Measurements from ENCODE around the gene ARL6IP6.

Gene ARL6IP6

GRCh38 chr2:152781175-152781574 lies 62.8 kb downstream of the ARL6IP6 start:
- H3K4me3 ChIP-seq (ENCODE audit: low read length), result no peak overlapping the region
- H3K4me1 ChIP-seq (ENCODE audit: control insufficient read depth, insufficient read depth, low read length), result no peaks in the 10 kb centered on the region
- no peaks in the 10 kb centered on the region for H3K36me3 ChIP-seq (ENCODE audit: control insufficient read depth, insufficient read depth, low read length)
- H3K27ac ChIP-seq (ENCODE audit: low read depth, low read length), result no peak overlapping the region
- H3K9ac ChIP-seq (ENCODE audit: low read length), result no peak overlapping the region
- H3K27me3 ChIP-seq (ENCODE audit: control insufficient read depth, insufficient read depth, low read length), result no peaks in the 10 kb centered on the region

GRCh38 chr2:152782171-152782570 lies 63.8 kb downstream of the ARL6IP6 start:
- no peaks in the 10 kb centered on the region for H3K4me1 ChIP-seq (ENCODE audit: control insufficient read depth, insufficient read depth, low read length)
- no peaks in the 10 kb centered on the region for H3K36me3 ChIP-seq (ENCODE audit: control insufficient read depth, insufficient read depth, low read length)
- no peak overlapping the region for H3K4me3 ChIP-seq (ENCODE audit: low read length)
- H3K27ac ChIP-seq (ENCODE audit: low read depth, low read length), result no peak overlapping the region
- H3K27me3 ChIP-seq (ENCODE audit: control insufficient read depth, insufficient read depth, low read length), result no peaks in the 10 kb centered on the region
- H3K9ac ChIP-seq (ENCODE audit: low read length), result no peak overlapping the region

- Histone ChIP-seq H3K27ac (ENCODE audit: low read depth, low read length) (no peak overlapping the region), H3K4me3 (ENCODE audit: low read length) (no peak overlapping the region), H3K9ac (ENCODE audit: low read length) (no peak overlapping the region), H3K36me3 (ENCODE audit: control insufficient read depth, insufficient read depth, low read length) (no peaks in the 10 kb centered on the region), H3K4me1 (ENCODE audit: control insufficient read depth, insufficient read depth, low read length) (no peaks in the 10 kb centered on the region), H3K27me3 (ENCODE audit: control insufficient read depth, insufficient read depth, low read length) (no peaks in the 10 kb centered on the region)
Measured at GRCh38 chr2:152790883-152791282, 72.5 kb downstream of the ARL6IP6 start.

- Histone ChIP-seq H3K4me1 (ENCODE audit: control insufficient read depth, insufficient read depth, low read length) (no peaks in the 10 kb centered on the region), H3K27ac (ENCODE audit: low read depth, low read length) (no peak overlapping the region), H3K36me3 (ENCODE audit: control insufficient read depth, insufficient read depth, low read length) (no peaks in the 10 kb centered on the region), H3K4me3 (ENCODE audit: low read length) (no peak overlapping the region), H3K9ac (ENCODE audit: low read length) (no peak overlapping the region), H3K27me3 (ENCODE audit: control insufficient read depth, insufficient read depth, low read length) (no peaks in the 10 kb centered on the region)
Measured at GRCh38 chr2:152791979-152792378, 73.6 kb downstream of the ARL6IP6 start.

- Histone ChIP-seq H3K36me3 (ENCODE audit: control insufficient read depth, insufficient read depth, low read length) (no peaks in the 10 kb centered on the region), H3K27me3 (ENCODE audit: control insufficient read depth, insufficient read depth, low read length) (no peaks in the 10 kb centered on the region), H3K4me3 (ENCODE audit: low read length) (no peak overlapping the region), H3K9ac (ENCODE audit: low read length) (no peak overlapping the region), H3K27ac (ENCODE audit: low read depth, low read length) (no peak overlapping the region), H3K4me1 (ENCODE audit: control insufficient read depth, insufficient read depth, low read length) (no peaks in the 10 kb centered on the region)
Measured at GRCh38 chr2:152792974-152793373, 74.6 kb downstream of the ARL6IP6 start.

- no peak overlapping the region for H3K9ac ChIP-seq (ENCODE audit: low read length)
- H3K4me3 ChIP-seq (ENCODE audit: low read length), result no peak overlapping the region
- H3K4me1 ChIP-seq (ENCODE audit: control insufficient read depth, insufficient read depth, low read length), result no peaks in the 10 kb centered on the region
- no peaks in the 10 kb centered on the region for H3K36me3 ChIP-seq (ENCODE audit: control insufficient read depth, insufficient read depth, low read length)
- H3K27me3 ChIP-seq (ENCODE audit: control insufficient read depth, insufficient read depth, low read length), result no peaks in the 10 kb centered on the region
- H3K27ac ChIP-seq (ENCODE audit: low read depth, low read length), result no peak overlapping the region
Measured at GRCh38 chr2:152796941-152797340, 78.5 kb downstream of the ARL6IP6 start.

- no peaks in the 10 kb centered on the region for H3K4me1 ChIP-seq (ENCODE audit: control insufficient read depth, insufficient read depth, low read length)
- H3K9ac ChIP-seq (ENCODE audit: low read length), result no peak overlapping the region
- no peaks in the 10 kb centered on the region for H3K27me3 ChIP-seq (ENCODE audit: control insufficient read depth, insufficient read depth, low read length)
- no peaks in the 10 kb centered on the region for H3K36me3 ChIP-seq (ENCODE audit: control insufficient read depth, insufficient read depth, low read length)
- no peak overlapping the region for H3K27ac ChIP-seq (ENCODE audit: low read depth, low read length)
- H3K4me3 ChIP-seq (ENCODE audit: low read length), result no peak overlapping the region
Measured at GRCh38 chr2:152804687-152805408, 86.4 kb downstream of the ARL6IP6 start.

GRCh38 chr2:152811916-152812315 lies 93.5 kb downstream of the ARL6IP6 start:
- Histone ChIP-seq H3K9ac (ENCODE audit: low read length) (no peak overlapping the region), H3K36me3 (ENCODE audit: control insufficient read depth, insufficient read depth, low read length) (no peaks in the 10 kb centered on the region)

More at GRCh38 chr2:152811916-152812315, 93.5 kb downstream of the ARL6IP6 start:
- no peak overlapping the region for H3K27ac ChIP-seq (ENCODE audit: low read depth, low read length)
- no peak overlapping the region for H3K4me3 ChIP-seq (ENCODE audit: low read length)
- H3K4me1 ChIP-seq (ENCODE audit: control insufficient read depth, insufficient read depth, low read length), result no peaks in the 10 kb centered on the region
- H3K27me3 ChIP-seq (ENCODE audit: control insufficient read depth, insufficient read depth, low read length), result no peaks in the 10 kb centered on the region

Measured in rectal smooth muscle tissue (tissue), 1 donor.